Keratinocyte (primary cell): Measurements from ENCODE around the gene LDB2. TPM values are rescaled to one million over a fixed set of nuclear protein-coding genes. Genes with fewer than 3 reads are reported as not detected.

Experiments
- DNase-seq: peaks from one replicate; pipeline ENCODE4 v3.0.0-alpha.2; 2011; ENCODE audit warnings: low read depth, missing footprints, low spot score
- FAIRE-seq: peaks from 2 replicates; lab custom pipeline; 2011; peaks lifted over from hg19 to GRCh38; lab: Jason Lieb, UNC
- H2AFZ ChIP-seq: 2 replicates; pipeline ENCODE4 v1.6.0; 2012; ENCODE audit warnings: low read length, control low read depth, inconsistent platforms; ENCODE audit not compliant: control insufficient read depth
- H3K27ac ChIP-seq: 2 replicates; pipeline ENCODE4 v1.5.1; 2011; ENCODE audit warnings: low read length; ENCODE audit not compliant: control insufficient read depth, insufficient read depth
- H3K27me3 ChIP-seq: 3 replicates; pipeline ENCODE4 v1.6.0; 2011; ENCODE audit warnings: low read length; ENCODE audit not compliant: control insufficient read depth, insufficient read depth; ENCODE audit errors: extremely low read depth
- H3K36me3 ChIP-seq, 2 experiments: 2 replicates in 1 of 2; 3 replicates in 1 of 2; pipeline ENCODE4 v1.5.1; 2011; ENCODE audit warnings: low read length in 2 of 2, mild to moderate bottlenecking in 1 of 2; ENCODE audit not compliant: control insufficient read depth in 2 of 2, insufficient read depth in 2 of 2; ENCODE audit errors: extremely low read depth in 1 of 2
- H3K4me1 ChIP-seq: 3 replicates; pipeline ENCODE4 v1.5.1; 2011; ENCODE audit warnings: low read length; ENCODE audit not compliant: control insufficient read depth, insufficient read depth; ENCODE audit errors: extremely low read depth
- H3K4me2 ChIP-seq: 3 replicates; pipeline ENCODE4 v1.6.0; 2011; ENCODE audit warnings: low read depth, low read length; ENCODE audit not compliant: control insufficient read depth, insufficient read depth; ENCODE audit errors: extremely low read depth
- H3K4me3 ChIP-seq, 3 experiments: fragments of 200-600 bp in 1 of 3; sonication (generic) in 1 of 3; 2 replicates in 2 of 3; 3 replicates in 1 of 3; pipeline ENCODE4 v1.5.1; 2011 to 2016; ENCODE audit warnings: low read length in 3 of 3, mild to moderate bottlenecking in 3 of 3, control low read depth in 2 of 3, inconsistent platforms in 1 of 3, low read depth in 1 of 3, mixed read lengths in 1 of 3, mixed run types in 1 of 3, moderate library complexity in 1 of 3; ENCODE audit not compliant: control insufficient read depth in 2 of 3, insufficient read depth in 2 of 3; ENCODE audit errors: extremely low read depth in 1 of 3
- H3K79me2 ChIP-seq: 2 replicates; pipeline ENCODE4 v1.6.0; 2012; ENCODE audit warnings: low read length; ENCODE audit not compliant: control insufficient read depth, insufficient read depth
- H3K9ac ChIP-seq: 3 replicates; pipeline ENCODE4 v1.6.0; 2011; ENCODE audit warnings: low read length; ENCODE audit not compliant: control insufficient read depth, insufficient read depth; ENCODE audit errors: extremely low read depth
- H3K9me1 ChIP-seq: 3 replicates; pipeline ENCODE4 v1.6.0; 2011; ENCODE audit warnings: low read length; ENCODE audit not compliant: control insufficient read depth, insufficient read depth; ENCODE audit errors: extremely low read depth
- H3K9me3 ChIP-seq: 2 replicates; pipeline ENCODE4 v1.5.1; 2012; ENCODE audit warnings: low read depth, low read length; ENCODE audit not compliant: control insufficient read depth
- H4K20me1 ChIP-seq: 3 replicates; pipeline ENCODE4 v1.6.0; 2011; ENCODE audit warnings: low read length; ENCODE audit not compliant: control insufficient read depth, insufficient read depth; ENCODE audit errors: extremely low read depth
- EZH2 ChIP-seq: IDR thresholded peaks from one replicate; pipeline ENCODE4 v1.6.1; 2012; ENCODE audit warnings: inconsistent platforms, mild to moderate bottlenecking, low read length, moderate library complexity
- dilution Hi-C: fragments of 300-500 bp; cut with MboI; formaldehyde crosslinking; loops from one replicate; pipeline ENCODE4 v1.7.0; 2020; ENCODE audit warnings: low sequenced_read_pairs; ENCODE audit not compliant: extremely low pct_ligation_motif_present
- polyA plus RNA-seq, 5 experiments: library from polyadenylated mRNA; depleted of rRNA in 3 of 5; stranded (reverse) in 3 of 5; stranded (forward) in 1 of 5; unstranded in 1 of 5; fragments of >200 nt; gene quantifications; 1 replicate in 1 of 5; 2 replicates in 3 of 5; 3 replicates in 1 of 5; pipeline versions ENCODE4 v1.2.1 to v1.2.3, GENCODE V29; 2011 to 2012; ENCODE audit warnings: missing spikeins in 2 of 5, low read depth in 1 of 5, low replicate concordance in 1 of 5
- TF ChIP-seq, protein P1 (sequence below), 3 experiments: IDR thresholded peaks in 1 of 3; conservative IDR thresholded peaks in 1 of 3; optimal IDR thresholded peaks in 1 of 3; 2 replicates in 2 of 3; 3 replicates in 1 of 3; pipeline versions ENCODE3 to v1.5.1; 2011; ENCODE audit warnings: low read length in 3 of 3, mild to moderate bottlenecking in 3 of 3, moderate library complexity in 2 of 3, control low read depth in 1 of 3, inconsistent platforms in 1 of 3; ENCODE audit not compliant: insufficient read depth in 2 of 3; ENCODE audit errors: extremely low read depth in 1 of 3

Gene LDB2
- polyA plus RNA-seq, 1 donor (not counting 4 experiments of a cell fraction or from before 2014, with no cell fraction given) = not detected

DNA sequence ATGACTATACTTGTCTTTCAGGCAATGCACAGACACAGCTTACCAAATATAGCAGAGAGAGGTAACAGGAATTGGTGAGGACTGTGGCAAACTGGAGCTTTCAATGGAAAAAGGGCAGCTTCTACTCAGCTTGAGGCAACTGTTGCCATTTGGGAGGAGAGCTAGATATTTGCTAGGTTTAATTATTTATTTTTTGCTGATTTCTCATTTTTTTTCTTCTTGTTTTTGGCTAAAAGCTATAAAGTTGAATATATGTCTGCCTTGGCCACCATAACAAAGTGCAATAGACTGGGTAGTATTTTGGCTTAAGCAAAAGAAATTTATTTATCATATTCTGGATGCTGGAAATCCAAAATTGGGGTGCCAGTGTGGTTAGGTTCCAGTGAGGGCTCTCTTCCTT is 93.9 kb downstream of the LDB2 start:
- FAIRE-seq = no peak
- TF ChIP-seq, protein P1, sequence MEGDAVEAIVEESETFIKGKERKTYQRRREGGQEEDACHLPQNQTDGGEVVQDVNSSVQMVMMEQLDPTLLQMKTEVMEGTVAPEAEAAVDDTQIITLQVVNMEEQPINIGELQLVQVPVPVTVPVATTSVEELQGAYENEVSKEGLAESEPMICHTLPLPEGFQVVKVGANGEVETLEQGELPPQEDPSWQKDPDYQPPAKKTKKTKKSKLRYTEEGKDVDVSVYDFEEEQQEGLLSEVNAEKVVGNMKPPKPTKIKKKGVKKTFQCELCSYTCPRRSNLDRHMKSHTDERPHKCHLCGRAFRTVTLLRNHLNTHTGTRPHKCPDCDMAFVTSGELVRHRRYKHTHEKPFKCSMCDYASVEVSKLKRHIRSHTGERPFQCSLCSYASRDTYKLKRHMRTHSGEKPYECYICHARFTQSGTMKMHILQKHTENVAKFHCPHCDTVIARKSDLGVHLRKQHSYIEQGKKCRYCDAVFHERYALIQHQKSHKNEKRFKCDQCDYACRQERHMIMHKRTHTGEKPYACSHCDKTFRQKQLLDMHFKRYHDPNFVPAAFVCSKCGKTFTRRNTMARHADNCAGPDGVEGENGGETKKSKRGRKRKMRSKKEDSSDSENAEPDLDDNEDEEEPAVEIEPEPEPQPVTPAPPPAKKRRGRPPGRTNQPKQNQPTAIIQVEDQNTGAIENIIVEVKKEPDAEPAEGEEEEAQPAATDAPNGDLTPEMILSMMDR (optimal IDR thresholded peaks at IDR 0.05 in 1 of 3, IDR thresholded peaks at IDR 0.05 in 1 of 3, conservative IDR thresholded peaks at IDR 0.05 in 1 of 3; ENCODE audit: extremely low read depth in 1 of 3, insufficient read depth in 2 of 3, low read length in 3 of 3) = no peak
- TF ChIP-seq EZH2 = no peak

DNA sequence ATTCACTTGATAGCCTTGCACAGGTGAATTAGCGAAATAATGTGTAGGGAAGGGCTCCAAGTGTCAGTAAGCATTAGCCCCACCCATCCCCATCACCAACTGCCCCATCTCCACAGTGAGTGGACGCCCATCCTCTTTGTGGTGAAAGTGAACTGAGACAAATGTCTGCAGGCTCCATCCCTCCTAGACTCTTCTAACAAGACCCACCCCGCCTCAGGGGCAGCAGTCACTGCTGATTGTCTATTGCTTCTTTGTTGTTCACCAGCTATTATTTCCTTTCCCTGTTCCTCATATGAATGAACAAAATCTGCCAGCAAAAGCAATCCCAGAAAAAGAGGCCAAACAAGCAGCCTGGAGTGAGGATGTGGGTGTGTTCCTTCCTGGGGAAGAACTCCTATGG is 96.4 kb downstream of the LDB2 start:
- DNase-seq = no peak
- no peak overlapping the region for H3K27ac ChIP-seq
- TF ChIP-seq, protein P1 (optimal IDR thresholded peaks at IDR 0.05 in 1 of 3, IDR thresholded peaks at IDR 0.05 in 1 of 3, conservative IDR thresholded peaks at IDR 0.05 in 1 of 3; ENCODE audit: extremely low read depth in 1 of 3, insufficient read depth in 2 of 3, low read length in 3 of 3) = no peak
- TF ChIP-seq EZH2 = no peak
- no peaks in the 10 kb centered on the region for H3K4me1 ChIP-seq
- H3K9me1 ChIP-seq = no peaks in the 10 kb centered on the region
- H2AFZ ChIP-seq = no peak overlapping the region
- no peaks in the 10 kb centered on the region for H3K36me3 ChIP-seq
- dilution Hi-C loops = no loop called here
- no peak overlapping the region for H3K9ac ChIP-seq
- no peaks in the 10 kb centered on the region for H3K9me3 ChIP-seq
- H3K79me2 ChIP-seq = no peaks in the 10 kb centered on the region
- H3K4me3 ChIP-seq = no peak overlapping the region
- FAIRE-seq = no peak
- no peaks in the 10 kb centered on the region for H4K20me1 ChIP-seq
- H3K4me2 ChIP-seq = no peak overlapping the region
- no peaks in the 10 kb centered on the region for H3K27me3 ChIP-seq

More for the DNA sequence above, 93.9 kb downstream of the LDB2 start:
- Histone ChIP-seq H2AFZ (no peak overlapping the region), H3K79me2 (no peaks in the 10 kb centered on the region), H3K9me3 (no peaks in the 10 kb centered on the region), H3K36me3 (no peaks in the 10 kb centered on the region), H3K4me3 (no peak overlapping the region), H3K27me3 (no peaks in the 10 kb centered on the region), H3K27ac (no peak overlapping the region), H3K4me2 (no peak overlapping the region), H3K9me1 (no peaks in the 10 kb centered on the region), H3K9ac (no peak overlapping the region), H4K20me1 (no peaks in the 10 kb centered on the region), H3K4me1 (no peaks in the 10 kb centered on the region)
- no peak for DNase-seq
- dilution Hi-C loops = no loop called here
